Measurements from ENCODE around the gene SMYD3. TPM values are rescaled to one million over a fixed set of nuclear protein-coding genes. Genes with fewer than 3 reads are reported as not detected.
A peak's percentile ranks its signal among the peaks of the same experiment; 100 is the strongest.
"Not testable (repeated sequence)": the region's sequence is repeated elsewhere in the genome, so short reads cannot be mapped to it uniquely, and the experiment has no call there.

Gene SMYD3
- polyA plus RNA-seq, 2 of the 4 experiments (the other 2 are of a cell fraction): 18.2 to 35.2 TPM

- ChIA-PET POLR2A (interaction anchor here (0.5 kb wide), 1 partner anchor 201 kb away, joined by 3 read pairs; no protein-coding TSS in a partner anchor), CTCF (interaction anchor here (0.8 kb wide), 1 partner anchor 45 kb away, joined by 3 read pairs; no protein-coding TSS in a partner anchor)
- peak; percentile 25 to 37; a peak in 2 of 6 replicates for ATAC-seq
- no peak for DNase-seq (ENCODE audit: low read depth in 1 of 2, low spot score in 1 of 2)
- TF ChIP-seq ZSCAN20 (CRISPR knock-in tag; IDR thresholded peaks at IDR 0.05) (no peak), HEYL (CRISPR knock-in tag; IDR thresholded peaks at IDR 0.05) (no peak), CEBPB (IDR thresholded peaks at IDR 0.05) (peak in 1 of 2 experiments; percentile 2; a peak in 2 of 4 replicates)
- Histone ChIP-seq H3K4me3 (no peak overlapping the region), H3K27ac (peak overlapping the region; percentile 47 to 77; a peak in 5 of 6 replicates), H3K4me2 (peak overlapping the region; percentile 68), H3K4me1 (peaks cover 15% of the 10 kb centered on the region), H3K9me3 (peaks cover 5% of the 10 kb centered on the region; the same call in 1 of the 3 replicates)
- 83% methylated on average over 13 of the region's 13 CpGs for WGBS (ENCODE audit: missing lambda C conversion rate)
- FAIRE-seq: no peak
These were observed 683.5 kb downstream of the SMYD3 start for GRCh38 chr1:245823408-245824147.

GRCh38 chr1:245822996-245823395 is 684.1 kb downstream of the SMYD3 start:
- DNase-seq (ENCODE audit: low read depth in 1 of 2, low spot score in 1 of 2) (peak; percentile 36 to 55), ATAC-seq (peak; percentile 95 to 96)
- POLR2A ChIA-PET: interaction anchor here (0.5 kb wide), 1 partner anchor 200 kb away, joined by 3 read pairs; no protein-coding TSS in a partner anchor

GRCh38 chr1:245818363-245818762 is 688.7 kb downstream of the SMYD3 start:
- DNase-seq (ENCODE audit: low read depth in 1 of 2, low spot score in 1 of 2); POLR2A ChIA-PET; H3K9me3 ChIP-seq; ATAC-seq; H3K4me3 ChIP-seq; H3K27ac ChIP-seq; H3K4me2 ChIP-seq; CTCF ChIA-PET; FAIRE-seq: not testable (repeated sequence)
- 70% methylated on average over 5 of the region's 6 CpGs for WGBS (ENCODE audit: missing lambda C conversion rate)
- H3K4me1 ChIP-seq: peaks cover 10% of the 10 kb centered on the region

More at GRCh38 chr1:245822996-245823395, 684.1 kb downstream of the SMYD3 start:
- TF ChIP-seq NR3C1 (IDR thresholded peaks at IDR 0.05) (no peak), MAZ (IDR thresholded peaks at IDR 0.05; ENCODE audit: borderline replicate concordance, low read depth, low read length) (no peak), FOSB (CRISPR knock-in tag; IDR thresholded peaks at IDR 0.05) (no peak), NFE2L2 (conservative IDR thresholded peaks at IDR 0.05; ENCODE audit: low read length) (no peak), EP300 (IDR thresholded peaks at IDR 0.05) (no peak), RFX5 (IDR thresholded peaks at IDR 0.05) (no peak), CEBPB (IDR thresholded peaks at IDR 0.05) (peak; percentile 80 to 91), MAFK (IDR thresholded peaks at IDR 0.05; ENCODE audit: partially characterized antibody) (no peak), RARB (CRISPR knock-in tag; IDR thresholded peaks at IDR 0.05) (no peak), ZNF302 (CRISPR knock-in tag; IDR thresholded peaks at IDR 0.05) (no peak), ATOH8 (CRISPR knock-in tag; IDR thresholded peaks at IDR 0.05; ENCODE audit: low read depth) (no peak), HOXB13 (CRISPR knock-in tag; IDR thresholded peaks at IDR 0.05; ENCODE audit: low read depth) (no peak), HOXB5 (CRISPR knock-in tag; IDR thresholded peaks at IDR 0.05) (no peak), MAX (IDR thresholded peaks at IDR 0.05) (peak; percentile 53), GATA3 (IDR thresholded peaks at IDR 0.05; ENCODE audit: borderline replicate concordance) (no peak), FOSL2 (IDR thresholded peaks at IDR 0.05) (peak; percentile 62), FOSL2 (CRISPR knock-in tag; IDR thresholded peaks at IDR 0.05) (peak; percentile 76), CHD4 (IDR thresholded peaks at IDR 0.05; ENCODE audit: borderline replicate concordance) (no peak), EHMT2 (IDR thresholded peaks at IDR 0.05; ENCODE audit: low read depth) (no peak), JUN (IDR thresholded peaks at IDR 0.05) (peak in 1 of 2 experiments; percentile 28; a peak in 1 of 5 replicates), HES2 (IDR thresholded peaks at IDR 0.05) (peak; percentile 43; the same call in 1 of the 2 replicates), E2F6 (IDR thresholded peaks at IDR 0.05; ENCODE audit: borderline replicate concordance, low read depth) (no peak), MYC (IDR thresholded peaks at IDR 0.05; ENCODE audit: borderline replicate concordance, low read length) (no peak), HMGXB4 (CRISPR knock-in tag; IDR thresholded peaks at IDR 0.05; ENCODE audit: borderline replicate concordance) (no peak), PBX3 (IDR thresholded peaks at IDR 0.05) (no peak), ZFP36 (IDR thresholded peaks at IDR 0.05; ENCODE audit: borderline replicate concordance, partially characterized antibody) (no peak), JUNB (IDR thresholded peaks at IDR 0.05) (peak; percentile 59; the same call in 1 of the 2 replicates)
- peaks cover 15% of the 10 kb centered on the region for H3K4me1 ChIP-seq
- FAIRE-seq: no peak
- no peak overlapping the region for H3K4me3 ChIP-seq
- CTCF ChIA-PET: no interaction called here
- WGBS (ENCODE audit: missing lambda C conversion rate): 61% methylated on average over 11 of the region's 11 CpGs
- H3K4me2 ChIP-seq: peak overlapping the region; percentile 68
- H3K9me3 ChIP-seq: peaks cover 5% of the 10 kb centered on the region; the same call in 1 of the 3 replicates
- H3K27ac ChIP-seq: peak overlapping the region; percentile 72 to 77
